A549 (cell line): ENCODE results near the gene SMIM8. TPM values are rescaled to one million over a fixed set of nuclear protein-coding genes. Genes with fewer than 3 reads are reported as not detected.

Experiments used
- ATAC-seq, 2 experiments: fragments of 200-7000 bp in 1 of 2; fragments of >200 bp in 1 of 2; cut with Nextera tagmentation in 1 of 2; cut with Tn5 transposase in 1 of 2; 3 replicates each; pipeline versions ENCODE4 v1.8.0 to v1.9.1; 2018 to 2020; ENCODE audit warnings: mild to moderate bottlenecking in 1 of 2, moderate library complexity in 1 of 2
- CTCF ChIA-PET: fragments of 300-600 bp; sonication (Branson Sonifier 250); formaldehyde crosslinking; extraction: SDS; loops from one replicate; lab custom pipeline; 2021; ENCODE audit warnings: antibody characterized with exemption, inconsistent platforms; lab: Yijun Ruan, JAX
- POLR2A ChIA-PET: fragments of 350-600 bp; formaldehyde crosslinking; extraction: SDS; loops from one replicate; lab custom pipeline; 2021; ENCODE audit warnings: antibody characterized with exemption, inconsistent platforms; lab: Yijun Ruan, JAX
- DNase-seq, 2 experiments: peaks; one replicate each; pipeline versions ENCODE4 v3.0.0 to v3.0.0-alpha.2; 2011 to 2016; ENCODE audit warnings: low read depth in 1 of 2, low spot score in 1 of 2
- FAIRE-seq: peaks from 2 replicates; lab custom pipeline; 2011; peaks lifted over from hg19 to GRCh38; lab: Jason Lieb, UNC
- H3K27ac ChIP-seq, 2 experiments: fragments of >200 bp; sonication (Bioruptor Twin); formaldehyde crosslinking; 3 replicates each; pipeline ENCODE4 v1.5.1; 2016 to 2017
- H3K4me1 ChIP-seq: fragments of >200 bp; sonication (Bioruptor Twin); formaldehyde crosslinking; 3 replicates; pipeline ENCODE4 v1.6.1; 2016
- H3K4me2 ChIP-seq: fragments of >200 bp; sonication (Bioruptor Twin); formaldehyde crosslinking; 3 replicates; pipeline ENCODE4 v1.6.1; 2016
- H3K4me3 ChIP-seq: fragments of >200 bp; sonication (Bioruptor Twin); formaldehyde crosslinking; 3 replicates; pipeline ENCODE4 v1.5.1; 2016
- H3K9me3 ChIP-seq: fragments of >200 bp; sonication (Bioruptor Twin); formaldehyde crosslinking; 3 replicates; pipeline ENCODE4 v1.6.1; 2016
- BHLHE40 ChIP-seq: IDR thresholded peaks from 2 replicates; pipeline ENCODE4 v1.6.1; 2012; ENCODE audit warnings: low read depth, low read length, inconsistent platforms
- CEBPB ChIP-seq, 2 experiments: fragments of >200 bp in 1 of 2; sonication (Bioruptor Twin) in 1 of 2; formaldehyde crosslinking in 1 of 2; IDR thresholded peaks; 2 replicates each; pipeline ENCODE4 v1.6.1; 2012 to 2016
- EHF ChIP-seq: fragments of 250-450 bp; sonication (Bioruptor Pico); IDR thresholded peaks from 2 replicates; pipeline ENCODE4 v1.5.0; 2020; ENCODE audit warnings: mild to moderate bottlenecking
- ESRRA ChIP-seq: fragments of 150-350 bp; IDR thresholded peaks from 2 replicates; pipeline ENCODE4 v1.6.1; 2014; ENCODE audit warnings: mild to moderate bottlenecking, low read length, borderline replicate concordance
- FOSL2 ChIP-seq, 2 experiments: fragments of 450-650 bp in 1 of 2; fragments of >200 bp in 1 of 2; sonication (Bioruptor Twin) in 1 of 2; formaldehyde crosslinking; IDR thresholded peaks; 2 replicates each; pipeline versions ENCODE4 v1.5.0 to v1.6.1; 2016 to 2020; ENCODE audit warnings: mild to moderate bottlenecking in 1 of 2, moderate library complexity in 1 of 2
- FOXS1 ChIP-seq: fragments of 250-450 bp; sonication (Bioruptor Pico); IDR thresholded peaks from 2 replicates; pipeline ENCODE4 v1.5.0; 2020; ENCODE audit warnings: mild to moderate bottlenecking, moderate library complexity
- GATA3 ChIP-seq: IDR thresholded peaks from 2 replicates; pipeline ENCODE4 v1.6.1; 2012; ENCODE audit warnings: borderline replicate concordance
- HEYL ChIP-seq: fragments of 250-450 bp; sonication (Bioruptor Pico); IDR thresholded peaks from 2 replicates; pipeline ENCODE4 v1.8.0; 2021; ENCODE audit warnings: mild to moderate bottlenecking, moderate library complexity
- HOXB13 ChIP-seq: fragments of 250-450 bp; sonication (Bioruptor Pico); IDR thresholded peaks from 2 replicates; pipeline ENCODE4 v1.5.0; 2020; ENCODE audit warnings: low read depth, mild to moderate bottlenecking, moderate library complexity
- HOXB5 ChIP-seq: fragments of 250-450 bp; sonication (Bioruptor Pico); IDR thresholded peaks from 2 replicates; pipeline ENCODE4 v1.5.0; 2020; ENCODE audit warnings: mild to moderate bottlenecking, moderate library complexity
- JUN ChIP-seq, 2 experiments: fragments of >200 bp; sonication (Bioruptor Twin); formaldehyde crosslinking; IDR thresholded peaks; 2 replicates in 1 of 2; 3 replicates in 1 of 2; pipeline ENCODE4 v1.6.1; 2016 to 2017
- KDM1A ChIP-seq: fragments of 200-600 bp; sonication (generic); IDR thresholded peaks from 2 replicates; pipeline ENCODE4 v1.6.1; 2016; ENCODE audit warnings: low read depth, mild to moderate bottlenecking
- MAZ ChIP-seq: fragments of 150-350 bp; IDR thresholded peaks from 2 replicates; pipeline ENCODE4 v1.6.1; 2014; ENCODE audit warnings: antibody characterized with exemption, low read depth, low read length, borderline replicate concordance
- PHF8 ChIP-seq: fragments of 200-600 bp; sonication (generic); IDR thresholded peaks from 2 replicates; pipeline ENCODE4 v1.6.1; 2016; ENCODE audit warnings: low read depth, mild to moderate bottlenecking, antibody characterized with exemption, moderate library complexity, borderline replicate concordance
- RAD21 ChIP-seq, 2 experiments: fragments of >200 bp in 1 of 2; sonication (Bioruptor Twin) in 1 of 2; formaldehyde crosslinking in 1 of 2; IDR thresholded peaks in 1 of 2; conservative IDR thresholded peaks in 1 of 2; 2 replicates in 1 of 2; 3 replicates in 1 of 2; pipeline ENCODE4 v1.6.1; 2012 to 2018; ENCODE audit warnings: inconsistent platforms in 1 of 2
- RCOR1 ChIP-seq: fragments of 150-350 bp; IDR thresholded peaks from 2 replicates; pipeline ENCODE4 v1.6.1; 2014; ENCODE audit warnings: antibody characterized with exemption, low read length, low read depth
- SMC3 ChIP-seq: fragments of >200 bp; sonication (Bioruptor Twin); formaldehyde crosslinking; IDR thresholded peaks from 3 replicates; pipeline ENCODE4 v1.6.1; 2018; ENCODE audit warnings: inconsistent platforms
- WGBS: methylation state at CpG from one replicate; pipeline ENCODE4 v1.1.6; 2017; ENCODE audit errors: missing lambda C conversion rate; 5-methylcytosine and 5-hydroxymethylcytosine counted together
- polyA plus RNA-seq, 4 experiments: library from polyadenylated mRNA; depleted of rRNA in 3 of 4; stranded (reverse); fragments of >200 nt; fragmentation: RNase III in 1 of 4; extraction: RNeasy Plus Mini Kit Qiagen cat#74134 plus additional on column Dnase treatment in 1 of 4; gene quantifications; 2 replicates in 3 of 4; 3 replicates in 1 of 4; pipeline ENCODE4 v1.2.3, GENCODE V29; 2011 to 2017
- TF ChIP-seq, protein P1 (sequence below): IDR thresholded peaks from 2 replicates; pipeline ENCODE4 v1.6.1; 2012
- TF ChIP-seq, protein P2 (sequence below): fragments of >200 bp; sonication (Bioruptor Twin); formaldehyde crosslinking; IDR thresholded peaks from 2 replicates; pipeline ENCODE4 v1.6.1; 2016
- TF ChIP-seq, protein P3 (sequence below): fragments of 450-650 bp; IDR thresholded peaks from 2 replicates; pipeline ENCODE4 v1.6.1; 2014; ENCODE audit warnings: antibody characterized with exemption

Gene SMIM8
- polyA plus RNA-seq, 2 of the 4 experiments (the other 2 are of a cell fraction), result 2.8 to 6.9 TPM

DNA sequence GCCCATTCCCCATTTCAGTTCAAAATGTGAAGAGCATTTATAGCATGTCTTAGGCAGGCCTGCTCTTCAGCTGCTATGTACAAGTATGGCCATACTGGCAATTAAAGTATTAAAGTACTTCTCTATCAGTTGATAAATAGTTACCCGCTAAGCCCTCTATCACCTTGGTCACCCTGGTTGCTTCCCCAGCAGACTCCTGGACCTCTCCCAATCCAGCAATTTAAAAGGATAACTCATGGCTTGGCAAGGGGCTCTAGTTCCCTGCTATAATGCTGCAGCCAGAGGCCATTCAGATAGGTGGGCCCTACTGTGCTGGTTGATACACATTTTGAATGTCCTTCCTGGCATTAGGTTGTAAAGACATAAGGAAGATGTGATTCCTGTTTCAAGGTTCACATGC is 29.2 kb downstream of the SMIM8 start:
- no peaks in the 10 kb centered on the region for H3K4me1 ChIP-seq
- FAIRE-seq, result no peak
- no peak for ATAC-seq
- CTCF ChIA-PET, result interaction anchor here (1.1 kb wide), 1 partner anchor 113 kb away, joined by 3 read pairs; no protein-coding TSS in a partner anchor
- H3K4me2 ChIP-seq, result no peak overlapping the region
- H3K27ac ChIP-seq, result no peak overlapping the region
- DNase-seq, result no peak
- WGBS, result 92% methylated on average over 1 of the region's 1 CpG
- POLR2A ChIA-PET, result no interaction called here
- no peaks in the 10 kb centered on the region for H3K9me3 ChIP-seq
- H3K4me3 ChIP-seq, result no peak overlapping the region
- TF ChIP-seq FOXS1, result no peak
- no peak for TF ChIP-seq GATA3
- TF ChIP-seq, protein P1, sequence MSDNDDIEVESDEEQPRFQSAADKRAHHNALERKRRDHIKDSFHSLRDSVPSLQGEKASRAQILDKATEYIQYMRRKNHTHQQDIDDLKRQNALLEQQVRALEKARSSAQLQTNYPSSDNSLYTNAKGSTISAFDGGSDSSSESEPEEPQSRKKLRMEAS, result no peak
- TF ChIP-seq HEYL (CRISPR knock-in tag), result no peak

DNA sequence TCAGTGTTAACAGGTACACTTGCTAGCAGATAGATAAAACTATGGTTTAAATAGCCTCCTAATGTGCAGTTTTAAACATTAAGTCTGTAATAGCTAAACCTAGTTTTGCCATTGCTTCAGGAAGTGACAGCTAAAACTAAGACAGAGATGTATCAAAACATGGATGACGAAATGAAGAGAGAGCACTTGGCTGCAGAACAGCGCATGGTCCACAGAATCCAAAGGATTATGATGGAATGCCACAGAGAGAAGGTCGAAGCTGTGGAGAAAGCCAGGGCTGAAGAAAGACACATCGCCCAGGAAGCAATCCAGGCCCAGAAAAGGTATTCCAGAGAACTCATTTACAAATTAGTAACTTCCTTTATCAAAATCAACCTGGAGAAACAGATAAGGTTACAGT is 33.8 kb downstream of the SMIM8 start:
- no peak overlapping the region for H3K27ac ChIP-seq
- FAIRE-seq (no peak), ATAC-seq (no peak), DNase-seq (no peak)
- POLR2A ChIA-PET, result no interaction called here
- H3K4me2 ChIP-seq, result no peak overlapping the region
- no peak overlapping the region for H3K4me3 ChIP-seq
- WGBS, result 82% methylated on average over 4 of the region's 4 CpGs
- H3K4me1 ChIP-seq, result no peaks in the 10 kb centered on the region
- CTCF ChIA-PET, result no interaction called here
- no peak for TF ChIP-seq CEBPB (IDR thresholded peaks at IDR 0.05)
- TF ChIP-seq ESRRA, result no peak
- TF ChIP-seq GATA3, result no peak
- no peak for TF ChIP-seq RCOR1
- no peaks in the 10 kb centered on the region for H3K9me3 ChIP-seq

DNA sequence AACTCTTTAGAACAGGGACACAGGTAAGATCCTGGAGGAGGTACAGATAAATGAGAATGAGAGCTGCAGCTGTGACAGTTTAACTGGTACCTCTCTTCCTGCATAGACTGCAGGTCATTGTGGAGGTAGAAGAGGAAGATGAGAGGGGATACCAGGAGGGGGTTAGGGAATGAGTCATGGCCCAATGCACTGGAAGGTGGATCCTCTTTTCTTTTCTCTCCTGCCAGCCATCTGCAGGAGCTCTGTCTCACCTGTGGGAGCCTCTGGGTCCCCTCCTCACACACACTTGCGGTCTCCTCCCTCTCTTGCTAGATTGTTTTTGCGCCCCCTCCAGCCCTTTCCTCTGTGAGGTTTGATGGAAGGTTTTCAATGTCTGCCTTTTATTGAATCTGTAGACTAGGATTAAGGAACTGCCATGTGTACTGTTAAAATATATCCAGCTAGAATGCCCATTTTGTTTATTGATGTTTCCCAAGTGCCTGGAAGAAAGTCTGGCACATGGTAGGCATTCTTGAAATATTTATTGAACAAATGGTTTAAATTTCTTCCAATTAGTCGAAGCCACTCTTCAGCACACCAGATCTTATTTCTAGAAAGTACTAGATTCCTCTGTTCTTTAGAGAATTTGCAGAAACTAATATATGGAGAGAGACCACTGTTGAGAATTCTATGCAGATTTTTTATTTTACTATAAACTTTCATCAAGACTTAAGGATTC is 35.2 kb downstream of the SMIM8 start:
- Histone ChIP-seq H3K4me3 (no peak overlapping the region), H3K4me1 (no peaks in the 10 kb centered on the region), H3K9me3 (no peaks in the 10 kb centered on the region), H3K4me2 (no peak overlapping the region), H3K27ac (no peak overlapping the region)
- no peak for TF ChIP-seq RAD21 (conservative IDR thresholded peaks at IDR 0.05 in 1 of 2, IDR thresholded peaks at IDR 0.05 in 1 of 2)
- no peak for TF ChIP-seq MAZ
- no peak for TF ChIP-seq JUN (IDR thresholded peaks at IDR 0.05)
- no peak for TF ChIP-seq CEBPB (IDR thresholded peaks at IDR 0.05)
- TF ChIP-seq HOXB5 (CRISPR knock-in tag), result no peak
- TF ChIP-seq PHF8, result no peak
- TF ChIP-seq, protein P2, sequence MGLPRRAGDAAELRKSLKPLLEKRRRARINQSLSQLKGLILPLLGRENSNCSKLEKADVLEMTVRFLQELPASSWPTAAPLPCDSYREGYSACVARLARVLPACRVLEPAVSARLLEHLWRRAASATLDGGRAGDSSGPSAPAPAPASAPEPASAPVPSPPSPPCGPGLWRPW, result no peak
- ChIA-PET CTCF (interaction anchor here (1.2 kb wide), 1 partner anchor 278 kb away, joined by 3 read pairs; no protein-coding TSS in a partner anchor), POLR2A (no interaction called here)
- ATAC-seq, result no peak
- 84% methylated on average over 3 of the region's 3 CpGs for WGBS
- FAIRE-seq, result no peak
- no peak for DNase-seq

DNA sequence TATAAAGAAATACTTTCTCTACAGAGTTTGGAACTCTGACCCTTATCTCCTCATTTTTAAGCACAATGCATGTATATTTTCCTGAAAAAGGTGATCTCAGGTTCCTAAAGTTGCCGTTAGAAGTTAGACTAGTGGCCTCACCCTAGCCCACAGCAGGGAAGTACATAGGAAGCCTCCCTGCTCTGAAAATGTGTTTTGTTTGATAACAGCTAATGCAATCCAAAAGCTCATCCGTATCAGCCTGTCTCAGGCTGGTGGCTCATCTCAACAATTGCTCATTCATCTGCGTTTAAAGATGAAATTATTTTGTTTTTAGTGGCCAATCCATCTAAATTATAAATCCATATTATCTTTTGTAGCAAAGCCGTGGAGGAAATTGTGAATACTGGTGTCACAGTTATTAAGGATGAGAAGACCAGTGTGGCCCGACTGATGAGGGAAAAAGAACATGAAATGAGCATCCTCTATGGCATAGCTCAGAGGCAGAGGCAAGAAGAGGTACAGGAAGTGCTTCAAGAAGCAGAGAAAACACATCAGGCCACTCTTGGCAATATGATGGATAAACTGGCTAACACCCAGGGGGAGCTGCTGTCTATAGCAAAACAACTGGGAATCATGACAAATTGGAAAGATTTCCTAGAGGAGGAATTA is 42.3 kb downstream of the SMIM8 start:
- CTCF ChIA-PET, result interaction anchor here (0.7 kb wide), 1 partner anchor 29 kb away, joined by 3 read pairs; no protein-coding TSS in a partner anchor
- no peak for FAIRE-seq

More for the DNA sequence above, 42.3 kb downstream of the SMIM8 start:
- POLR2A ChIA-PET, result no interaction called here
- no peak for DNase-seq
- no peak for ATAC-seq
- Histone ChIP-seq H3K27ac (no peak overlapping the region), H3K4me2 (no peak overlapping the region), H3K4me3 (no peak overlapping the region), H3K9me3 (no peaks in the 10 kb centered on the region), H3K4me1 (no peaks in the 10 kb centered on the region)
- whole genome bisulfite sequencing, result 68% methylated on average over 5 of the region's 5 CpGs
- TF ChIP-seq FOSL2 (IDR thresholded peaks at IDR 0.05), result no peak
- TF ChIP-seq FOSL2 (CRISPR knock-in tag; IDR thresholded peaks at IDR 0.05), result no peak
- no peak for TF ChIP-seq CEBPB (IDR thresholded peaks at IDR 0.05)
- TF ChIP-seq, protein P1, result no peak
- TF ChIP-seq KDM1A, result no peak
- TF ChIP-seq HEYL (CRISPR knock-in tag), result no peak
- TF ChIP-seq BHLHE40, result no peak
- TF ChIP-seq SMC3, result no peak
- no peak for TF ChIP-seq EHF (CRISPR knock-in tag)
- no peak for TF ChIP-seq HOXB13 (CRISPR knock-in tag)
- TF ChIP-seq, protein P3, sequence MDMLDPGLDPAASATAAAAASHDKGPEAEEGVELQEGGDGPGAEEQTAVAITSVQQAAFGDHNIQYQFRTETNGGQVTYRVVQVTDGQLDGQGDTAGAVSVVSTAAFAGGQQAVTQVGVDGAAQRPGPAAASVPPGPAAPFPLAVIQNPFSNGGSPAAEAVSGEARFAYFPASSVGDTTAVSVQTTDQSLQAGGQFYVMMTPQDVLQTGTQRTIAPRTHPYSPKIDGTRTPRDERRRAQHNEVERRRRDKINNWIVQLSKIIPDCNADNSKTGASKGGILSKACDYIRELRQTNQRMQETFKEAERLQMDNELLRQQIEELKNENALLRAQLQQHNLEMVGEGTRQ, result no peak
- TF ChIP-seq HOXB5 (CRISPR knock-in tag), result no peak
